Sciatic nerve (tissue), 2 donors: ENCODE measurements around the gene DCDC1. TPM values are rescaled to one million over a fixed set of nuclear protein-coding genes. Genes with fewer than 3 reads are reported as not detected.
"Not testable (repeated sequence)": the region's sequence is repeated elsewhere in the genome, so short reads cannot be mapped to it uniquely, and the experiment has no call there.

Experiments
- ATAC-seq: fragments of 200-7000 bp; cut with Tn5 transposase; one replicate; pipeline ENCODE4 v1.9.1; 2020; ENCODE audit warnings: mild to moderate bottlenecking, moderate library complexity
- DNase-seq: peaks from one replicate; pipeline ENCODE4 v3.0.0-alpha.2; 2020; ENCODE audit warnings: low spot score
- intact Hi-C: fragments of 100-400 bp; cut with DNase I; formaldehyde crosslinking; loops from one replicate; pipeline ENCODE4 v1.14.2; 2022
- total RNA-seq: library from RNA; stranded (reverse); fragmentation: NEBNext Ultra II Directional; extraction: Animal tissue kit (Norgen Biotek cat#: 25700); gene quantifications from one replicate; pipeline ENCODE4 v1.2.1, GENCODE V29; 2021
- donor health status: DM: no; HTN: no; CAD: no.
- donor health status: DM: no; HTN: no; CAD: no.

Gene DCDC1
- total RNA-seq, 1 donor from 2014 or later, result 1.2 TPM

- ATAC-seq, result no peak
- DNase-seq, result no peak
- intact Hi-C loops, result no loop called here
Measured at GRCh38 chr11:30956751-30957150, 412.8 kb downstream of the DCDC1 start.

- intact Hi-C loops, result no loop called here
- ATAC-seq, result no peak
- no peak for DNase-seq
Measured at GRCh38 chr11:30949838-30950237, 419.7 kb downstream of the DCDC1 start.

- ATAC-seq, intact Hi-C loops, DNase-seq: not testable (repeated sequence)
Measured at GRCh38 chr11:30947715-30948114, 421.8 kb downstream of the DCDC1 start.

GRCh38 chr11:30938810-30939209, 430.7 kb downstream of the DCDC1 start:
- ATAC-seq, result no peak
- intact Hi-C loops, result no loop called here

GRCh38 chr11:30938171-30938570, 431.4 kb downstream of the DCDC1 start:
- intact Hi-C loops, result no loop called here
- no peak for ATAC-seq
- DNase-seq, result no peak

More at GRCh38 chr11:30938810-30939209, 430.7 kb downstream of the DCDC1 start:
- no peak for DNase-seq

- no peak for ATAC-seq
- DNase-seq, result no peak
- intact Hi-C loops, result no loop called here
Measured at GRCh38 chr11:30936491-30936890, 433.0 kb downstream of the DCDC1 start.

GRCh38 chr11:30935861-30936260, 433.7 kb downstream of the DCDC1 start:
- DNase-seq, result no peak
- ATAC-seq, result no peak
- intact Hi-C loops, result no loop called here

- no peak for ATAC-seq
- intact Hi-C loops, result no loop called here
- DNase-seq, result no peak
Measured at GRCh38 chr11:30926130-30926529, 443.4 kb downstream of the DCDC1 start.

- ATAC-seq, result no peak
- DNase-seq, result no peak
- intact Hi-C loops, result no loop called here
Measured at GRCh38 chr11:30921811-30922210, 447.7 kb downstream of the DCDC1 start.

GRCh38 chr11:30919389-30920152, 450.0 kb downstream of the DCDC1 start:
- peak; percentile 61 for ATAC-seq
- intact Hi-C loops, result loop anchor here (5.0 kb wide), 1 partner anchor 572 kb away; no protein-coding TSS in a partner anchor
- DNase-seq, result no peak

- DNase-seq (no peak), ATAC-seq (peak; percentile 68)
- intact Hi-C loops, result loop anchor here (5.0 kb wide), 1 partner anchor 571 kb away; no protein-coding TSS in a partner anchor
Measured at GRCh38 chr11:30917859-30918478, 451.6 kb downstream of the DCDC1 start.

- ATAC-seq (no peak), DNase-seq (no peak)
- intact Hi-C loops, result loop anchor here (5.0 kb wide), 1 partner anchor 570 kb away; no protein-coding TSS in a partner anchor
Measured at GRCh38 chr11:30917266-30917665, 452.3 kb downstream of the DCDC1 start.

- DNase-seq, result no peak
- intact Hi-C loops, result loop anchor here (5.0 kb wide), 1 partner anchor 569 kb away; no protein-coding TSS in a partner anchor
- ATAC-seq, result no peak
Measured at GRCh38 chr11:30916764-30917163, 452.8 kb downstream of the DCDC1 start.

GRCh38 chr11:30914143-30914762, 455.3 kb downstream of the DCDC1 start:
- peak; percentile 74 for DNase-seq
- intact Hi-C loops, result no loop called here
- ATAC-seq, result peak; percentile 63

GRCh38 chr11:30911247-30911646, 458.3 kb downstream of the DCDC1 start:
- DNase-seq (no peak), ATAC-seq (no peak)
- intact Hi-C loops, result no loop called here

GRCh38 chr11:30908857-30909256, 460.7 kb downstream of the DCDC1 start:
- no peak for ATAC-seq
- no peak for DNase-seq
- intact Hi-C loops, result no loop called here

GRCh38 chr11:30908272-30908671, 461.3 kb downstream of the DCDC1 start:
- ATAC-seq, result no peak
- no peak for DNase-seq
- intact Hi-C loops, result no loop called here

- no peak for ATAC-seq
- intact Hi-C loops, result no loop called here
- no peak for DNase-seq
Measured at GRCh38 chr11:30902929-30903328, 466.6 kb downstream of the DCDC1 start.

- intact Hi-C loops, result no loop called here
- no peak for DNase-seq
- ATAC-seq, result no peak
Measured at GRCh38 chr11:30895046-30895445, 474.5 kb downstream of the DCDC1 start.

- intact Hi-C loops, result no loop called here
- DNase-seq, result no peak
- ATAC-seq, result no peak
Measured at GRCh38 chr11:30893318-30893717, 476.2 kb downstream of the DCDC1 start.
